Activated T-cell treated with anti-CD3 and anti-CD28 coated beads, Interleukin-2, amount 50 U/mL, for 1 hour (primary cell): Measurements from ENCODE around the gene RNF114.
A peak's percentile ranks its signal among the peaks of the same experiment; 100 is the strongest.
"Not testable (repeated sequence)": the region's sequence is repeated elsewhere in the genome, so short reads cannot be mapped to it uniquely, and the experiment has no call there.

Source experiments
- DNase-seq: peaks from one replicate; pipeline ENCODE4 v3.0.0-alpha.2; 2020

RNF114 gene

GRCh38 chr20:49928411-49929141 is 7.6 kb upstream of the RNF114 start:
- DNase-seq, result peak; percentile 80

- DNase-seq, result no peak
Measured at GRCh38 chr20:49929142-49929494, 7.1 kb upstream of the RNF114 start.

- no peak for DNase-seq
Measured at GRCh38 chr20:49935746-49936152, 448 bp upstream of the RNF114 start.

GRCh38 chr20:49937027-49937929 is 1.1 kb downstream of the RNF114 start:
- no peak for DNase-seq

- DNase-seq, result no peak
Measured at GRCh38 chr20:49938173-49939163, 2.3 kb downstream of the RNF114 start.

- no peak for DNase-seq
Measured at GRCh38 chr20:49941456-49941855, 5.3 kb downstream of the RNF114 start.

- DNase-seq, result no peak
Measured at GRCh38 chr20:49942303-49942702, 6.1 kb downstream of the RNF114 start.

- DNase-seq, result no peak
Measured at GRCh38 chr20:49942942-49943341, 6.7 kb downstream of the RNF114 start.

GRCh38 chr20:49945306-49945700 is 9.1 kb downstream of the RNF114 start:
- no peak for DNase-seq

GRCh38 chr20:49945701-49946477 is 9.7 kb downstream of the RNF114 start:
- DNase-seq, result no peak

GRCh38 chr20:49948178-49948577 is 12.0 kb downstream of the RNF114 start:
- no peak for DNase-seq

GRCh38 chr20:49948809-49949507 is 12.8 kb downstream of the RNF114 start:
- no peak for DNase-seq

GRCh38 chr20:49951151-49951550 is 15.0 kb downstream of the RNF114 start:
- no peak for DNase-seq

- DNase-seq, result no peak
Measured at GRCh38 chr20:49955167-49955566, 19.0 kb downstream of the RNF114 start.

- not testable (repeated sequence) for DNase-seq
Measured at GRCh38 chr20:49955830-49956396, 19.7 kb downstream of the RNF114 start.

- DNase-seq, result no peak
Measured at GRCh38 chr20:49956689-49957088, 20.5 kb downstream of the RNF114 start.

- not testable (repeated sequence) for DNase-seq
Measured at GRCh38 chr20:49957089-49957938, 21.1 kb downstream of the RNF114 start.

- DNase-seq, result no peak
Measured at GRCh38 chr20:49961413-49961812, 25.2 kb downstream of the RNF114 start.

- DNase-seq, result no peak
Measured at GRCh38 chr20:49964964-49965780, 29.0 kb downstream of the RNF114 start.
